Choroid plexus epithelial cell (primary cell): Measurements from ENCODE around the gene STK17B.

ENCODE experiments used
- DNase-seq: peaks from one replicate; pipeline ENCODE4 v3.0.0-alpha.2; 2010; ENCODE audit warnings: low read depth
- H3K4me3 ChIP-seq: 2 replicates; pipeline ENCODE4 v1.5.1; 2011; ENCODE audit warnings: low read depth, mild to moderate bottlenecking, control low read depth, low read length, moderate library complexity
- TF ChIP-seq, protein P1 (sequence below): conservative IDR thresholded peaks from 2 replicates; pipeline ENCODE4 v1.5.1; 2011; ENCODE audit warnings: low read depth, mild to moderate bottlenecking, control low read depth, inconsistent platforms, low read length, moderate library complexity

STK17B gene

DNA sequence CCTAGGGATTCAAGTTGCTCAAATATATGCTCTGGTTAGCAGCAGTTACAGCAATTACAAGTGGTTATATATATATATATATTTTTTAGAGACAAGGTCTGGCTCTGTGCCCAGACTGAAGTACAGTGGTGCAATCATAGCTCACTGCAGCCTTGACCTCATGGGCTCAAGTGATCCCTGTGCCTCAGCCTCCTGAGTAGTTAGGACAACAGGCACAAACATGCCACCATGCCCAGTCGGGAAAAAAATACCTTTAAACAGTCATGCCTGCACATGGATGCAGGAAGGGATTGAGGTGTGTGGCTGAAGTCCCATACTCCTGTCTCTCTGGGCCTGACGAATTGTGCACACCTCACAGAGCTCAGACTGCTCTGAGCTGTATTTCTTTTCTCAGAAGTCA lies 83.2 kb downstream of the STK17B start:
- peak; percentile 90 for DNase-seq
- H3K4me3 ChIP-seq, result no peak overlapping the region
- TF ChIP-seq, protein P1, sequence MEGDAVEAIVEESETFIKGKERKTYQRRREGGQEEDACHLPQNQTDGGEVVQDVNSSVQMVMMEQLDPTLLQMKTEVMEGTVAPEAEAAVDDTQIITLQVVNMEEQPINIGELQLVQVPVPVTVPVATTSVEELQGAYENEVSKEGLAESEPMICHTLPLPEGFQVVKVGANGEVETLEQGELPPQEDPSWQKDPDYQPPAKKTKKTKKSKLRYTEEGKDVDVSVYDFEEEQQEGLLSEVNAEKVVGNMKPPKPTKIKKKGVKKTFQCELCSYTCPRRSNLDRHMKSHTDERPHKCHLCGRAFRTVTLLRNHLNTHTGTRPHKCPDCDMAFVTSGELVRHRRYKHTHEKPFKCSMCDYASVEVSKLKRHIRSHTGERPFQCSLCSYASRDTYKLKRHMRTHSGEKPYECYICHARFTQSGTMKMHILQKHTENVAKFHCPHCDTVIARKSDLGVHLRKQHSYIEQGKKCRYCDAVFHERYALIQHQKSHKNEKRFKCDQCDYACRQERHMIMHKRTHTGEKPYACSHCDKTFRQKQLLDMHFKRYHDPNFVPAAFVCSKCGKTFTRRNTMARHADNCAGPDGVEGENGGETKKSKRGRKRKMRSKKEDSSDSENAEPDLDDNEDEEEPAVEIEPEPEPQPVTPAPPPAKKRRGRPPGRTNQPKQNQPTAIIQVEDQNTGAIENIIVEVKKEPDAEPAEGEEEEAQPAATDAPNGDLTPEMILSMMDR, result no peak

DNA sequence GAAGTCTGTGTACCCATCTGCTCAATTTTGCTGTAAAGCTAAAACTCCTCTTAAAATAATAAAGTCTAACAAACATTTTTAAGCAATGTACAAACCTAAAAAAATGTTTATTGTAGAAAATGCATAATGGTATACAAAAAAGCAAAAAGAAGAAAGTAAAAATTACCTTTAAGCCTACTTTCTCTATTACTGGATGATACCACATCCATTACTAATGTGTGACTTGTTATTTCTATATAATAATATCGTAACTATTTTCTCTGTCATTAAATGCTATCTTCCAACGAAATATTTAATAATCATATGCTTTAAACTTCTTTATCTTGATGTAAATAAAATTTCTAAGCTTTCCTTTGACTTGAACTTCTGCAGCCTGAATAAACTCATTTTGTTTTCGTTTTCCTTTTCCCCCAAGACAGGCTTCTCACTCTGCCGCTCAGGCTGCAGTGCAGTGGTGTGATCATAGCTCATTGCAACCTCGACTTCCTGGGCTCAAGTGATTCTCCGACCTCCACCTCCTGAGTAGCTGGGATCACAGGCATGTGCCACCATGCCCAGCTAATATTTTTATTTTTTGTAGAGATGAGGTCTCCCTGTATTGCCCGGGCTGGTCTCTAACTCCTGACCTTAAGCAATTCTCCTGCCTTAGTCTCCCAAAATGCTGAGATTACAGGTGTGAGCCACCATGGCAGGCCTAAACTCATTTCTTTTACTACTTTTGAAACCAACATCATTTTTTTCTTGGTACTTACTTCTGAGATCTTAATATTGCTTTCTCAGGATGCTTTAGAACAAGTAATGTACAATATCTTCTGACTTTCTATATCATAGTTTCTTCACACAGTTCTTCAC lies 84.6 kb downstream of the STK17B start:
- H3K4me3 ChIP-seq, result no peak overlapping the region
- DNase-seq, result no peak
- TF ChIP-seq, protein P1, result no peak

DNA sequence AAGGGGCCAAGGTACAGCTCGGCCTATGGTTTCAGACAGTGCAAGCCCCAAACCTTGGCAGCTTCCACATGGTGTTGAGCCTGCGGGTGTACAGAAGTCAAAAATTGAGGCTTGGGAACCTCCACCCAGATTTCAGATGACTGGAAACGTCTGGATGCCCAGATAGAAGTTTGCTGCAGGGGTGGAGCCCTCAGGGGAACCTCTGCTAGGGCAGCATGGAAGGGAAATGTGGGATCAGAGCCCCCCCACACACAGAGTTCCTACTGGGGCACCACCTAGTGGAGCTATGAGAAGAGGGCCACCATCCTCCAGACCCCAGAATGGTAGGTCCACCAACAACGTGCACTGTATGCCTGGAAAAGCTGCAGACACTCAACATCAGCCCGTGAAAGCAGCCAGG lies 87.8 kb downstream of the STK17B start:
- no peak for DNase-seq
- no peak overlapping the region for H3K4me3 ChIP-seq
- TF ChIP-seq, protein P1, result no peak
